ENCODE data around the gene MAPK4.

MAPK4 gene

DNA sequence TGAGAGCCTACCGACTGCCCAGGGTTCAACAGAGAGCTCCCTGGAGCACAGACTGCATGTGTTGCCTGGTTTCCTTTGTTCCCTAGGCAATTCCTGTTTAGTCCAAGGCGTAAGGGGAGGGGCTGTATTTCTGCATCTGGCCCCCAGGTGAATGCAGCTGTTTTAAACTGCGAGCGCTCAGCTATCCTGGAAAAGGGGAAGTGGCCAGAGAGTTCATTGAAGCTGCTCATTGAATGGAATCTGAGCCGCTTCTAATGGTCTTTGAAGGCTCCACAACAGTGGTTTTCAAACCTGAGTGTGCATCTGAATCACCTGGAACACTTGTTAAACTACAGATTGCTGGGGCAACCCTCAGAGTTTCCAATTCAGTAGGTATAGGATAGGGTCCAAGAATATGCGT lies 18.1 kb downstream of the MAPK4 start:
- no peaks in the 10 kb centered on the region for H3K27me3 ChIP-seq
- H3K36me3 ChIP-seq: no peaks in the 10 kb centered on the region
- no peak overlapping the region for H3K9ac ChIP-seq
- peaks cover 18% of the 10 kb centered on the region for H3K9me3 ChIP-seq
- peak overlapping the region; percentile 50 for H3K4me2 ChIP-seq
- H3K4me1 ChIP-seq: peaks cover 12% of the 10 kb centered on the region
- H4K20me1 ChIP-seq: no peaks in the 10 kb centered on the region
- TF ChIP-seq Cebpa-rat (IDR thresholded peaks at IDR 0.05): no peak
- no peak overlapping the region for H3K4me3 ChIP-seq
- H3K27ac ChIP-seq: no peak overlapping the region

DNA sequence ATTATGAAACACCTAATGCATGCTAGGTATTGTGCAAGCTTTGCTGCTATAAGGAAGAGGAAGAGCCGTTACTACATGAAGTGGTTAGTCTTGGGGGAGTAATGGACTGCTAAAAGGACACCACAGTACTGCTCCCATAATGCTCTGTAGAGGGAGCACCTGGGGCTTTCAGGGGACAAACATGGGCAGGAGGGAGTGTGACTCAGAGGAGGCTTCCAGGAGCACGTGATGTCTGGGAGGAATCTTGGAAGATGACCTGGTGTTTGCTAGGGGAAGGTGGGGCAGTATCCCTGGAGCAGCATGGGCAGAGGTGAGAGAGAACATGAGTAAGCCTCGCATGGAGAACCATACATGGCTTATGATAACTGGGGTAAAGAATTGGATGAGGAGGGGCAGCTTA lies 18.8 kb downstream of the MAPK4 start:
- Histone ChIP-seq H3K9ac (no peak overlapping the region), H3K27ac (no peak overlapping the region), H3K4me2 (peak overlapping the region; percentile 50; the same call in 1 of the 2 replicates), H3K27me3 (no peaks in the 10 kb centered on the region), H3K36me3 (no peaks in the 10 kb centered on the region), H3K4me3 (no peak overlapping the region), H4K20me1 (no peaks in the 10 kb centered on the region), H3K9me3 (peaks cover 24% of the 10 kb centered on the region), H3K4me1 (peaks cover 12% of the 10 kb centered on the region)
- no peak for TF ChIP-seq Cebpa-rat (IDR thresholded peaks at IDR 0.05)

DNA sequence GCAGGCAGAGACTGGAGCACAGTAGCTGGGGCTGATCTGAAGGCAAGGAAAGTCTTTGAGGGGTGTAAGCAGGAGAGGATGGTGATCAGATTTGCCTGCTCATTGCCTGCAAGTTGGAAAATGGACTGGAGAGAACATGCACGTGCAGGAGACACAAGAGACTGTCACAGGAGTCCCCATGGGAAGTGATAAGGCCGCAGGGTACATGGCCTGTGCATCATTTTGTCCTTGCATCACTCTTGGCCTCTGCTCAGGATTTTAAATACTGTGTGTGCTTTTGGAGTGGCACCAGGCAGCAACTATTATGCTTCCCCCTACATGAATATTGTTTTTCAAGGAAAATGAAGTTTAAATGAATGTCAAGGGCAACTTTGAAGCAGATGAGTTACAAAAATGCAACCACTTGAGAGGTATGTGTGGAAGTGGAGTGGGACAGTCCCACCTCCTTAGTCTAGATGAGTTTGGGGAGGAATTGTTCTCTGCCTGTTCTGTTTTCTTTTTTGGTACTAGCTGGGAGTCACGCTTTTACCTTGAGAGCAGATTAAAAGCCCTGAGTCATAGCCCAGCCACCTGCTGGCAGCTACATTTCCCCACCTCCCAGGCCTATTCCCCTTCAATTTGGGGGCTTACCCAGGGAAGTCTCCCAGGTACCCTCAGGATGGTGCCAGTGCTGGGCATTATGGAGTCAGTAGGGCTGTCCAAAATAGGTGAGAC lies 19.3 kb downstream of the MAPK4 start:
- no peak overlapping the region for H3K27ac ChIP-seq
- no peak for TF ChIP-seq Cebpa-rat (IDR thresholded peaks at IDR 0.05)
- H4K20me1 ChIP-seq: no peaks in the 10 kb centered on the region
- no peak overlapping the region for H3K4me3 ChIP-seq
- peaks cover 12% of the 10 kb centered on the region for H3K4me1 ChIP-seq
- no peak overlapping the region for H3K4me2 ChIP-seq
- H3K9me3 ChIP-seq: peaks cover 30% of the 10 kb centered on the region
- no peaks in the 10 kb centered on the region for H3K27me3 ChIP-seq
- no peaks in the 10 kb centered on the region for H3K36me3 ChIP-seq
- no peak overlapping the region for H3K9ac ChIP-seq

DNA sequence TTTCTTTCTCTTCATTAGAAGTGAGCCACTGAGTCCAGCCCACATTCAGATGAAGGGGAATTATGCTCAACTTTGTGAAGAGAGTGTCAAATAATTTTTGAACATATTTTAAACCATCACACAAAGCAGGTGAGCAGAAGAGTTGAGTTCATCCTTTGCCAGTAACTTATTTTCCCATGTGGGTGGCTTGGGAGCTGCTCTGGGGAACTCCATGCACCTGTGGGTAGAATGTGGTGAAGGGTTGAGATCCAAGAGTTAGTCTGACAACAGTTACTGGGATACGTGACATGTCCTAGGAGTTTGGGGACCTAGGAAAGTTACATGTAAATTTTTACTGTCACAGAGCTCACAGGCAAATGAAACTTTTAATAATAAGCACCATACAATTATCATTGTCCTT lies 21.6 kb downstream of the MAPK4 start:
- Histone ChIP-seq H3K4me3 (no peak overlapping the region), H3K36me3 (no peaks in the 10 kb centered on the region), H3K9ac (no peak overlapping the region), H3K9me3 (peaks cover 48% of the 10 kb centered on the region), H4K20me1 (no peaks in the 10 kb centered on the region), H3K4me1 (peaks cover 12% of the 10 kb centered on the region), H3K4me2 (no peak overlapping the region), H3K27me3 (no peaks in the 10 kb centered on the region), H3K27ac (no peak overlapping the region)
- TF ChIP-seq Cebpa-rat (IDR thresholded peaks at IDR 0.05): no peak

DNA sequence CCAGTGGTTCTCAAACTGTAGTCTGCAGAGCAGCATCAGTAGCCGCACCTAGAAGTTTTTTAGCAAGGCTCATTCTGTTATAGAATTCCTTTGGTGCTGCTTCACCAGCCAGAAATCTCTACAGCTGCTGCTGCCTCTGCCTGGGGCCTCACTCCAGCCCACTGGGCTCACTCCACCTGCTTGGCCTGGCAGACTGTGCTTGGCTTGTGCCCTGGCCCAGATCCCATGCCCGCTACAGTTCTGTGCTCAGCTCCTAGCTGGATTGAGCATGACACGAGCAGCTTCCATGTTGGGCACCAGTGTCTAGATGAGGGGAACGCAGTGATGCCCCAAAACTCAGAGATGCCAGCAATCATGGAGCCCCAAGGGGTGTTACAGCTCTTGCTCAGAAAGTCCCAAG lies 22.6 kb downstream of the MAPK4 start:
- Histone ChIP-seq H3K9me3 (peaks cover 53% of the 10 kb centered on the region), H3K4me1 (peaks cover 11% of the 10 kb centered on the region), H3K9ac (no peak overlapping the region), H4K20me1 (no peaks in the 10 kb centered on the region), H3K36me3 (no peaks in the 10 kb centered on the region), H3K4me2 (no peak overlapping the region), H3K27me3 (no peaks in the 10 kb centered on the region), H3K27ac (no peak overlapping the region), H3K4me3 (no peak overlapping the region)
- TF ChIP-seq Cebpa-rat (IDR thresholded peaks at IDR 0.05): no peak

DNA sequence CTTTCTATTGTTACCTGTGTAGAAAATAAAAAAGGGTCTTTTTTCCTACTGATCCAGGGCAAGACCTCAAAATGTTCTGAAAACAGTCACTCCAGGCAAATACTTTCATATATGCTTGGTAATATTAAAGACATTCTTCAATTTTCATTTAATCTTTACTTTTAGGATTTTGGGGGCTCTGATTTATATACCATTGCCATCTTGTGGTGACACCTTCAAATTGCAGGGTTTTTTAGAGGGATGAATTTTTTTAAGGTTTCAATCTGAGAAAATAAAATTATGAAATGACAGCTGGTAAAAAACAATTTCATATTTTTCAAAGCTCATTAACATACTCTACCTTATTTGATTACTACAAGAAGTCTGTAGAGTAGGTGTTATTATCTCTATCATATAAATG lies 26.8 kb downstream of the MAPK4 start:
- Histone ChIP-seq H4K20me1 (no peaks in the 10 kb centered on the region), H3K4me3 (no peak overlapping the region), H3K4me2 (no peak overlapping the region), H3K9me3 (peaks cover 63% of the 10 kb centered on the region), H3K9ac (no peak overlapping the region), H3K27me3 (no peaks in the 10 kb centered on the region), H3K27ac (no peak overlapping the region), H3K4me1 (no peaks in the 10 kb centered on the region), H3K36me3 (no peaks in the 10 kb centered on the region)
- no peak for TF ChIP-seq Cebpa-rat (IDR thresholded peaks at IDR 0.05)

DNA sequence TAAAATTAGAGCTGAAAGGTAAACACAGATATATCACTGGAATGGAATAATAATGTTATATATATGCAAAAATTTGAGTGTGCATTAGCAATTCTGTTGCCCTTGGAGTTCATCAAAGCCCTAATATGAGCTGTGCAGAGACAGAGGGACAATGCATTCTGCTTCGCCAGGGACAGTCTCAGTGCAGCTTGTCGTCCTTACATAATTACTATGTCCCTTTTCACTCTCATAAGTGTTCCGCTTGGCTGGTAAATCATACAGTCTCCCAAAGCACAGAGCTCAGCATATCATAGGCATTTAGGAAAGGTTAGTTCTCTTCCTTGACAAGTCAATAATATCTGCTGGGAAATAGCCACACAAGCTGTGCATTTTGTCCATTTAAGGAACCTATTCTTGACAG lies 30.7 kb downstream of the MAPK4 start:
- H3K36me3 ChIP-seq: no peaks in the 10 kb centered on the region
- no peak overlapping the region for H3K4me3 ChIP-seq
- no peak for TF ChIP-seq Cebpa-rat (IDR thresholded peaks at IDR 0.05)
- peaks cover 24% of the 10 kb centered on the region for H3K9me3 ChIP-seq
- no peak overlapping the region for H3K27ac ChIP-seq
- H3K4me2 ChIP-seq: no peak overlapping the region
- no peaks in the 10 kb centered on the region for H3K27me3 ChIP-seq
- no peak overlapping the region for H3K9ac ChIP-seq
- H3K4me1 ChIP-seq: no peaks in the 10 kb centered on the region
- no peaks in the 10 kb centered on the region for H4K20me1 ChIP-seq

DNA sequence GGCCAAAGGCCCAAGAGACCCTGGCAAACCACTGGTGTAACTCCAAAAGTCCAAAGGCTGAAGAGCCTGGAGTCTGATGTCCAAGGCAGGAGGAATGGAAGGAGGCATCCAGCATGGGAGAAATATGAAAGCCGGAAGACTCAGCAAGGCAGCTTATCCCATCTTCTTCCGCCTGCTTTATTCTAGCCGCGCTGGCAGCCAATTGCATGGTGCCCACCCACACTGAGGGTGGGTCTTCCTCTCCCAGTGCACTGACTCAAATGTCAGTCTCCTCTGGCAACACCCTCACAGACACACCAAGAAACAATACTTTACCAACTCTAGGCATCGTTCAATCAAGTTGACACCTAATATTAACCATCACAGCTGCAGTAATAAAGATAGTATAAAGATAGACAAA lies 34.1 kb downstream of the MAPK4 start:
- Histone ChIP-seq H4K20me1 (no peaks in the 10 kb centered on the region), H3K27ac (no peak overlapping the region)

DNA sequence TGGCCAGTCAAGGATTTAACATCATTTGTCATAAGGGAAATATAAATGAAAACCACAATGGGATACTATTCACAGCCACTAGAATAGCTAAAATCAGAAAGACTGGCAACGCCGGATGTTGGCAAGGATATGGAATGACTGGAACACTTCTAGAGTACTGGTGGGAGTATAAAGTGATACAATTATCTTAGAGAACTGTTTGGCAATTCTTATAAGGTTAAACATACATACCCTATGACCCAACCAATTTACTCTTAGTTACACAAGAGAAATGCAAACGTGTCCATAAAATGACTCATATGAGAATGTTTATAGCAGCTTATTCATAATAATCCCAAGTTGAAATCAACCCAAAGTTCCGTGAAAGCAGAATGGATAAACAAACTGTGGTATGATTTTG lies 35.1 kb downstream of the MAPK4 start:
- TF ChIP-seq Cebpa-rat (IDR thresholded peaks at IDR 0.05): no peak
- Histone ChIP-seq H3K27ac (no peak overlapping the region), H4K20me1 (no peaks in the 10 kb centered on the region), H3K9ac (no peak overlapping the region), H3K36me3 (no peaks in the 10 kb centered on the region), H3K27me3 (no peaks in the 10 kb centered on the region), H3K4me1 (no peaks in the 10 kb centered on the region), H3K4me2 (no peak overlapping the region), H3K9me3 (no peaks in the 10 kb centered on the region), H3K4me3 (no peak overlapping the region)

More for the DNA sequence above, 34.1 kb downstream of the MAPK4 start:
- H3K4me1 ChIP-seq: no peaks in the 10 kb centered on the region
- H3K9me3 ChIP-seq: 0 out of 2 replicates have a peak, but pooled peaks cover under 1% of the 10 kb centered on the region
- no peak for TF ChIP-seq Cebpa-rat (IDR thresholded peaks at IDR 0.05)
- H3K27me3 ChIP-seq: no peaks in the 10 kb centered on the region
- H3K4me3 ChIP-seq: no peak overlapping the region
- no peak overlapping the region for H3K4me2 ChIP-seq
- no peak overlapping the region for H3K9ac ChIP-seq
- no peaks in the 10 kb centered on the region for H3K36me3 ChIP-seq

DNA sequence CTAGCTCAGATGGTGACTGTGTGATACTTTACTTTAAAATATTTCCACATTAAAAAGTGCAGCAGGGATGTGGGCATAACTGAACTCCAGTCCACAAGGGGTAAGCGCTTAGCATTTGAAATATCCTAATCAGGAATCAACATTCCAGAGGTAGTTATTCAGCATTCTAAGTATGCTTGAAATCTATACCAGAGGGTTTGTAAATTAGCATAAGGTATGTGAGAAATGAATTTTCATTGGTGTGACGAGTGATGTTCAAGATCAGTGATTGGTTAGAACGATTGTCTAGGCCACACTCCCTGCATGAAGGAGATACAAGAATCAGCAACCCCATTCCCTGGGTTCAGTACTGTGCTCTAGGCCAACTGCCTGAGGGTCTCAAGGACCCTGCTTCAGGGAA lies 42.6 kb downstream of the MAPK4 start:
- H3K36me3 ChIP-seq: no peaks in the 10 kb centered on the region
- TF ChIP-seq Cebpa-rat (IDR thresholded peaks at IDR 0.05): no peak
- H3K9ac ChIP-seq: no peak overlapping the region
- no peak overlapping the region for H3K27ac ChIP-seq
- no peak overlapping the region for H3K4me2 ChIP-seq
- H3K27me3 ChIP-seq: no peaks in the 10 kb centered on the region
- H3K4me1 ChIP-seq: no peaks in the 10 kb centered on the region
- peaks cover 10% of the 10 kb centered on the region for H3K9me3 ChIP-seq
- H3K4me3 ChIP-seq: no peak overlapping the region
- H4K20me1 ChIP-seq: no peaks in the 10 kb centered on the region

DNA sequence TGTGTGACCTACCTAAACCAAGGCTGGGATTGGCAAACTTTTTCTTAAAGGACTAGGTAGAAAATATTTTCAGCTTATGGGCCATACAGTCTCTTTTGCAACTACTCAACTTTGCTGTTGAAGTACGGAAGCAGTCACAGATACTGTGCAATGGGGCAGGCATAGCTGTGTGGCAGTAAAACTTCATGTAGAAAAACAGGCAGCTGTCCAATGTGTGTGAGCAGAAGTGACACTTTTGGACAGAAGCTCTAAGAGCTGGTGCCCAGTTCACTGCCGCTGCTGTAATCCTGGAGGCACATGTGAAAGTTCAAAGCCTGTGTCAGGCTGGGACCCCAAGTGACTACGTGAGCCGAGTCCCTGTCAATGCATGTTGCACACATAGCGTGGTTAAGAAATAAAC lies 46.7 kb downstream of the MAPK4 start:
- Histone ChIP-seq H4K20me1 (no peaks in the 10 kb centered on the region), H3K9me3 (peaks cover 21% of the 10 kb centered on the region), H3K27me3 (no peaks in the 10 kb centered on the region), H3K4me3 (no peak overlapping the region), H3K36me3 (no peaks in the 10 kb centered on the region), H3K4me1 (no peaks in the 10 kb centered on the region), H3K9ac (no peak overlapping the region), H3K4me2 (no peak overlapping the region), H3K27ac (no peak overlapping the region)
- TF ChIP-seq Cebpa-rat (IDR thresholded peaks at IDR 0.05): no peak

Data from BLaER1 (cell line).